GM12878 (cell line): Measurements from ENCODE around the gene SECTM1. TPM values are rescaled to one million over a fixed set of nuclear protein-coding genes. Genes with fewer than 3 reads are reported as not detected.
"Not testable (repeated sequence)": the region's sequence is repeated elsewhere in the genome, so short reads cannot be mapped to it uniquely, and the experiment has no call there.

Source experiments
- ATAC-seq: fragments of 200-7000 bp; cut with Tn5 transposase; 3 replicates; pipeline ENCODE4 v1.9.1; 2020; ENCODE audit warnings: mild to moderate bottlenecking, moderate library complexity
- BruUV-seq: library from RNA; stranded (reverse); fragments of 400-500 nt; replicated peaks from 2 replicates; lab custom pipeline; 2021; lab: Mats Ljungman, UMichigan
- CTCF ChIA-PET: fragments of 300-600 bp; sonication (Branson Sonifier 250); formaldehyde crosslinking; extraction: SDS; loops from one replicate; lab custom pipeline; 2021; ENCODE audit warnings: inconsistent platforms; lab: Yijun Ruan, JAX
- POLR2A ChIA-PET: fragments of 350-600 bp; formaldehyde crosslinking; extraction: SDS; loops from one replicate; lab custom pipeline; 2021; ENCODE audit warnings: inconsistent platforms; lab: Charles Lee
- RAD21 ChIA-PET: fragments of 300-600 bp; sonication (Branson Sonifier 250); formaldehyde crosslinking; loops from one replicate; lab custom pipeline; 2023; ENCODE audit warnings: antibody characterized with exemption; ENCODE audit not compliant: unreplicated experiment; lab: Charles Lee
- SMC1A ChIA-PET: fragments of 300-600 bp; sonication (Branson Sonifier 250); formaldehyde crosslinking; loops from one replicate; lab custom pipeline; 2023; ENCODE audit not compliant: unreplicated experiment, uncharacterized antibody; lab: Charles Lee
- DNase-seq: peaks from one replicate; pipeline ENCODE4 v3.0.0-alpha.2; 2011; ENCODE audit warnings: low read depth, low spot score
- FAIRE-seq: peaks from 3 replicates; lab custom pipeline; 2011; peaks lifted over from hg19 to GRCh38; lab: Jason Lieb, UNC
- H2AFZ ChIP-seq: 2 replicates; pipeline ENCODE4 v1.6.0; 2011; ENCODE audit warnings: low read depth, low read length, control low read depth; ENCODE audit not compliant: control insufficient read depth
- H3K27ac ChIP-seq: 2 replicates; pipeline ENCODE4 v1.5.1; 2011; ENCODE audit warnings: control low read depth; ENCODE audit not compliant: control insufficient read depth, insufficient read depth
- H3K27me3 ChIP-seq, 2 experiments: replicated peaks in 1 of 2; 2 replicates each; pipeline versions ENCODE4 v1.6.0 to v1.6.1; 2011; ENCODE audit warnings: low read length in 1 of 2; ENCODE audit not compliant: control insufficient read depth in 2 of 2, insufficient read depth in 2 of 2
- H3K36me3 ChIP-seq, 2 experiments: 2 replicates each; pipeline ENCODE4 v1.5.1; 2011; ENCODE audit warnings: low read length in 1 of 2; ENCODE audit not compliant: control insufficient read depth in 2 of 2, insufficient read depth in 2 of 2
- H3K4me1 ChIP-seq: 2 replicates; pipeline ENCODE4 v1.6.1; 2011; ENCODE audit warnings: mild to moderate bottlenecking, low read length, moderate library complexity, mixed read lengths; ENCODE audit not compliant: control insufficient read depth, insufficient read depth
- H3K4me2 ChIP-seq: 2 replicates; pipeline ENCODE4 v1.6.0; 2011; ENCODE audit warnings: control low read depth; ENCODE audit not compliant: control insufficient read depth, insufficient read depth
- H3K4me3 ChIP-seq: fragments of 200-600 bp; sonication (generic); 2 replicates; pipeline ENCODE4 v1.5.1; 2016
- H3K79me2 ChIP-seq: 2 replicates; pipeline ENCODE4 v1.6.0; 2011; ENCODE audit warnings: low read length; ENCODE audit not compliant: control insufficient read depth, insufficient read depth
- H3K9ac ChIP-seq: 2 replicates; pipeline ENCODE4 v1.8.0; 2011; ENCODE audit warnings: low read length, control low read depth, mixed read lengths; ENCODE audit not compliant: control insufficient read depth, insufficient read depth
- H3K9me3 ChIP-seq: replicated peaks from 3 replicates; pipeline ENCODE4 v1.5.1; 2011; ENCODE audit warnings: mild to moderate bottlenecking, low read length; ENCODE audit not compliant: control insufficient read depth, insufficient read depth
- H4K20me1 ChIP-seq: 2 replicates; pipeline ENCODE4 v1.6.0; 2011; ENCODE audit not compliant: control insufficient read depth, insufficient read depth
- ASH2L ChIP-seq: fragments of 300-600, 200-600 bp; sonication (generic); IDR thresholded peaks from 2 replicates; pipeline ENCODE4 v1.6.1; 2017; ENCODE audit warnings: low read depth, mild to moderate bottlenecking, borderline replicate concordance
- CBX3 ChIP-seq: fragments of 200-600 bp; sonication (generic); IDR thresholded peaks from 2 replicates; pipeline ENCODE4 v1.6.1; 2016; ENCODE audit warnings: low read depth, borderline replicate concordance
- CEBPZ ChIP-seq: fragments of 150-350 bp; IDR thresholded peaks from 2 replicates; pipeline ENCODE4 v1.6.1; 2016; ENCODE audit warnings: low read depth, low read length
- MTA3 ChIP-seq: IDR thresholded peaks from 2 replicates; pipeline ENCODE4 v1.6.1; 2012; ENCODE audit warnings: low read length, inconsistent platforms, borderline replicate concordance
- NFYA ChIP-seq: IDR thresholded peaks from 2 replicates; pipeline ENCODE4 v1.6.1; 2011; ENCODE audit warnings: low read depth, mild to moderate bottlenecking, low read length, improper control_type of control experiment, borderline replicate concordance
- NR2F1 ChIP-seq: fragments of 450-650 bp; conservative IDR thresholded peaks from 2 replicates; pipeline ENCODE4 v1.6.1; 2017; ENCODE audit warnings: mild to moderate bottlenecking
- POLR2AphosphoS5 ChIP-seq: IDR thresholded peaks from 2 replicates; pipeline ENCODE4 v1.6.1; 2011; ENCODE audit warnings: mild to moderate bottlenecking, low read length, inconsistent platforms
- RCOR1 ChIP-seq: conservative IDR thresholded peaks from 2 replicates; pipeline ENCODE4 v1.6.1; 2012; ENCODE audit warnings: low read depth, low read length, improper control_type of control experiment
- RFX5 ChIP-seq: IDR thresholded peaks from 2 replicates; pipeline ENCODE4 v1.6.1; 2011; ENCODE audit warnings: low read depth, low read length, improper control_type of control experiment
- RUNX3 ChIP-seq: IDR thresholded peaks from 2 replicates; pipeline ENCODE4 v1.6.1; 2012; ENCODE audit warnings: low read length, inconsistent platforms
- SRF ChIP-seq, 2 experiments: IDR thresholded peaks; 2 replicates each; pipeline ENCODE4 v1.6.1; 2011; ENCODE audit warnings: low read depth in 2 of 2, low read length in 2 of 2, mild to moderate bottlenecking in 1 of 2, moderate library complexity in 1 of 2
- TARDBP ChIP-seq: IDR thresholded peaks from 2 replicates; pipeline ENCODE4 v1.6.1; 2016; ENCODE audit warnings: borderline replicate concordance
- WGBS: methylation state at CpG from one replicate; pipeline ENCODE4 v1.1.6; 2016; ENCODE audit warnings: low lambda C conversion rate; ENCODE audit not compliant: insufficient replicate concordance, insufficient coverage; ENCODE audit errors: missing lambda C conversion rate; 5-methylcytosine and 5-hydroxymethylcytosine counted together
- in situ Hi-C: fragments of 300-500 bp; cut with MboI; formaldehyde crosslinking; loops from 9 replicates; pipeline ENCODE4 v1.14.3; 2018; ENCODE audit warnings: mixed read lengths
- intact Hi-C: fragments of 100-400 bp; cut with micrococcal nuclease; formaldehyde crosslinking; loops from one replicate; pipeline ENCODE4 v1.14.2; 2022; ENCODE audit not compliant: unreplicated experiment
- polyA plus RNA-seq, 11 experiments: library from polyadenylated mRNA; depleted of rRNA in 4 of 11; unstranded in 6 of 11; stranded (reverse) in 5 of 11; fragments of >200 nt; fragmentation: Nextera tagmentation in 4 of 11; fragmentation: Illumina TruSeq in 1 of 11; extraction: Ambion mirVana in 4 of 11; extraction: Trizol in 1 of 11; gene quantifications; 1 replicate in 1 of 11; 2 replicates in 10 of 11; pipeline versions ENCODE4 v1.2.1 to v1.2.3, GENCODE V29; 2011 to 2016; ENCODE audit warnings: inconsistent platforms in 2 of 11, missing spikeins in 2 of 11, low read depth in 1 of 11
- total RNA-seq, 4 experiments: library from RNA; depleted of rRNA in 3 of 4; stranded (reverse); fragments of >200 nt in 3 of 4; fragmentation: Illumina TruSeq in 1 of 4; extraction: Trizol in 1 of 4; gene quantifications; 2 replicates each; pipeline versions ENCODE4 v1.2.1 to v1.2.3, GENCODE V29; 2013 to 2021
- TF ChIP-seq, protein P1 (sequence below): IDR thresholded peaks from 2 replicates; pipeline ENCODE4 v1.6.1; 2011; ENCODE audit warnings: low read depth, mild to moderate bottlenecking, low read length, moderate library complexity, borderline replicate concordance; ENCODE audit errors: extremely low read depth

The SECTM1 gene
- total and polyA plus RNA-seq, 10 of the 15 experiments (the other 5 are each of a cell fraction or from before 2014, with no cell fraction given) = 0.10 to 0.13 (median 0.12) TPM; not detected in 7

DNA sequence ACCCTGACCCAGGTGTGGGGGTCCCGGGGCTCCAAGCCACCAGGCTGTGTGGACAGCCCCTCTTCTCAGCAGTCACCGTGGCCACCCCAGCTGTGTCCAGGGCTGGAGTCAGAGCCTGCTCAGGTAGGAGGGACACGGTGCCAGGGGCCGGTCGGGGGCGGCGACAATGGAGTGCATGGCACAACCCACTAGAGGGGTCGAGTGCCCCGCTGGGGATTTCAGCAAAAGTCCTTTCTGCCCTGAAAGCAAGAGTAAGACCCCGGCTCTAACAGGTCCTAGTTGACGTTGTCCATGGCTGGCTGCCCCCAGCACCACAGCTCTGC lies 49.3 kb upstream of the SECTM1 start (continued):
- no peak for TF ChIP-seq CEBPZ
- TF ChIP-seq CBX3 = no peak
- TF ChIP-seq RFX5 = no peak
- TF ChIP-seq SRF (IDR thresholded peaks at IDR 0.05; ENCODE audit: low read depth in 2 of 2, low read length in 2 of 2) = no peak
- TF ChIP-seq NFYA = no peak
- no peak for TF ChIP-seq RUNX3
- TF ChIP-seq TARDBP = no peak
- TF ChIP-seq, protein P1, sequence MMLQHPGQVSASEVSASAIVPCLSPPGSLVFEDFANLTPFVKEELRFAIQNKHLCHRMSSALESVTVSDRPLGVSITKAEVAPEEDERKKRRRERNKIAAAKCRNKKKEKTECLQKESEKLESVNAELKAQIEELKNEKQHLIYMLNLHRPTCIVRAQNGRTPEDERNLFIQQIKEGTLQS = no peak
- no peak for TF ChIP-seq RCOR1
- TF ChIP-seq NR2F1 = no peak
- no peak for TF ChIP-seq MTA3
- no peak for TF ChIP-seq POLR2AphosphoS5
- no peak for TF ChIP-seq ASH2L

DNA sequence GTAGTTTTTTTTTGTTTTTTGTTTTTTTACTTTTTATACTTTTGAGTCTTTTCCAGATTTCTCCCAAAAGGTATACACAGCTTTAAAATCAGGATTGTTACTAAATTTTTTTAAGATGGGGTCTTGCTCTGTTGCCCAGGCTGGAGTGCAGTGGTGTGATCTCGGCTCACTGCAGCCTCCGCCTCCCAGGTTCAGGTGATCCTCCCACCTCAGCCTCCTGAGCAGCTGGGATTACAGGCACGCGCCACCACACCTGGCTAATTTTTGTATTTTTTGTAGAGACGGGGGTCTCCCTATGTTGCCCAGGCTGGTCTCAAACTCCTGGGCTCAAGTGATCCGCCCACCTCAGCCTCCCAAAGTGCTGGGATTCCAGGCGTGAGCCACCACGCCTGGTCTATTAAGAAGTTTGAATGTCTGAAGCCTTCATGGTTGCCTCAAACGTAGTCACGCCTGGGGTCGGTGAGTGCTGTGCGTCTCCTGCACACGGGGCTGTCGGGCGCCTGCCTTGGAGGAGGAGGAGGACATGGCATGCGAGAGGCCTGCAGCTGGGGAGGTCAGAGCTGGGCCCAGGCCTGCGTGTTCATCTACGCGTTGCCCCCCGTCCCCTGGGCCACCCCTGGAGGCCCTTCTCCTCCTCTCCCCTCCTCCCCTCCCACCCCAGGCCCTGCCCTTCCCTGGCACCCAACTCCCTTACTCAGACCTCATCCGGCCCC lies 48.8 kb upstream of the SECTM1 start:
- H3K27ac ChIP-seq, DNase-seq, H3K79me2 ChIP-seq, H4K20me1 ChIP-seq, H3K27me3 ChIP-seq, in situ Hi-C loops, H2AFZ ChIP-seq, H3K36me3 ChIP-seq, CTCF ChIA-PET, RAD21 ChIA-PET, BruUV-seq, SMC1A ChIA-PET, intact Hi-C loops, H3K4me2 ChIP-seq, H3K4me3 ChIP-seq, H3K9ac ChIP-seq, H3K4me1 ChIP-seq, H3K9me3 ChIP-seq, ATAC-seq, FAIRE-seq: not testable (repeated sequence)
- WGBS = 79% methylated on average over 20 of the region's 21 CpGs
- POLR2A ChIA-PET = interaction anchor here (0.6 kb wide), 1 partner anchor 14 kb away, joined by 3 read pairs; no protein-coding TSS in a partner anchor
